NB4 (cell line): ENCODE results near the gene IPO13.

Experiments used
- POLR2A ChIP-seq: IDR thresholded peaks from 2 replicates; pipeline ENCODE4 v1.6.1; 2011; ENCODE audit warnings: mild to moderate bottlenecking; ENCODE audit not compliant: insufficient read length; ENCODE audit errors: extremely low read depth
- TF ChIP-seq, protein P1 (sequence below): IDR thresholded peaks from one replicate; pipeline ENCODE4 v1.5.1; 2012; ENCODE audit warnings: low read depth, low read length
- TF ChIP-seq, protein P2 (sequence below): IDR thresholded peaks from 2 replicates; pipeline ENCODE4 v1.6.1; 2011; ENCODE audit warnings: low read depth, low read length

DNA sequence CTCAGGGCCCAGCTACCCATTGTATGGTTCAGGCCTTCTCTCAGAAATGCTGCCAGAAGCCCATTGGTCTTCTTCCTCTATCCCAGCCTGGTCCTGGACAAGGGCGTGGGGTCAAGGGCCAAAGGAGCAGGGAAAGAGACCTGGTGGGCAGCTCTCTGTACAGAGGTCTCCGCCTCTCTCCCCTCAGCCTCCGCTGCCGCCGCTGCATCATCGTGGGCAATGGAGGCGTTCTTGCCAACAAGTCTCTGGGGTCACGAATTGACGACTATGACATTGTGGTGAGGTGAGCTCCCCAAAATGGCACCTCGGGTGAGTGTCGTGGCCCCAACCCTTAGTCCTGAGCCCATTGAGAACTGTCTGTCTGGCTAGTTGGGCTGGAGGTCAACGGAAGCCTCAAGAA lies 47.8 kb upstream of the IPO13 start:
- TF ChIP-seq, protein P1, sequence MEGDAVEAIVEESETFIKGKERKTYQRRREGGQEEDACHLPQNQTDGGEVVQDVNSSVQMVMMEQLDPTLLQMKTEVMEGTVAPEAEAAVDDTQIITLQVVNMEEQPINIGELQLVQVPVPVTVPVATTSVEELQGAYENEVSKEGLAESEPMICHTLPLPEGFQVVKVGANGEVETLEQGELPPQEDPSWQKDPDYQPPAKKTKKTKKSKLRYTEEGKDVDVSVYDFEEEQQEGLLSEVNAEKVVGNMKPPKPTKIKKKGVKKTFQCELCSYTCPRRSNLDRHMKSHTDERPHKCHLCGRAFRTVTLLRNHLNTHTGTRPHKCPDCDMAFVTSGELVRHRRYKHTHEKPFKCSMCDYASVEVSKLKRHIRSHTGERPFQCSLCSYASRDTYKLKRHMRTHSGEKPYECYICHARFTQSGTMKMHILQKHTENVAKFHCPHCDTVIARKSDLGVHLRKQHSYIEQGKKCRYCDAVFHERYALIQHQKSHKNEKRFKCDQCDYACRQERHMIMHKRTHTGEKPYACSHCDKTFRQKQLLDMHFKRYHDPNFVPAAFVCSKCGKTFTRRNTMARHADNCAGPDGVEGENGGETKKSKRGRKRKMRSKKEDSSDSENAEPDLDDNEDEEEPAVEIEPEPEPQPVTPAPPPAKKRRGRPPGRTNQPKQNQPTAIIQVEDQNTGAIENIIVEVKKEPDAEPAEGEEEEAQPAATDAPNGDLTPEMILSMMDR: no peak
- no peak for TF ChIP-seq POLR2A
- TF ChIP-seq, protein P2, sequence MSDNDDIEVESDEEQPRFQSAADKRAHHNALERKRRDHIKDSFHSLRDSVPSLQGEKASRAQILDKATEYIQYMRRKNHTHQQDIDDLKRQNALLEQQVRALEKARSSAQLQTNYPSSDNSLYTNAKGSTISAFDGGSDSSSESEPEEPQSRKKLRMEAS: no peak
